NCI-H345 (cell line): ENCODE data around the gene TMTC2.
A peak's percentile ranks its signal among the peaks of the same experiment; 100 is the strongest.
"Not testable (repeated sequence)": the region's sequence is repeated elsewhere in the genome, so short reads cannot be mapped to it uniquely, and the experiment has no call there.

Experiments
- DNase-seq: peaks from one replicate; lab custom pipeline; 2025; lab: John Stamatoyannopoulos, UW

TMTC2 gene

DNA sequence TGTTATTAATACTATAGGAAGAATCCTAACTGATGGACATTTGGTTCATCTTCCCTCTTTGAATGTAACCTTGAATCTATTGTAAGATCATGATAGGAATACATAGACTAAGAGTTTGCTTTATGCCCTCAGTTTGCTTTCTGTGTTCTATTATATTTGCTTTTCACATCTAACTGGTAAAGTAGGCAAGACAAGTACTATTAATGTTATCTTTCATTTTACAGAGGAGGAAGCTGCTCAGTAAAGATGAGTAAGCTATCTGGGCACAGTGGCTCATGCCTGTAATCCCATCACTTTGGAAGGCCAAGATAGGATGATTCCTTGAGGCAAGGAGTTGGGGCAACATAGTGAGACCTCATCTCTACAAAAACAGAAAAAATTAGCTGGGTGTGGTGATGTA is 103.0 kb downstream of the TMTC2 start:
- no peak for DNase-seq

DNA sequence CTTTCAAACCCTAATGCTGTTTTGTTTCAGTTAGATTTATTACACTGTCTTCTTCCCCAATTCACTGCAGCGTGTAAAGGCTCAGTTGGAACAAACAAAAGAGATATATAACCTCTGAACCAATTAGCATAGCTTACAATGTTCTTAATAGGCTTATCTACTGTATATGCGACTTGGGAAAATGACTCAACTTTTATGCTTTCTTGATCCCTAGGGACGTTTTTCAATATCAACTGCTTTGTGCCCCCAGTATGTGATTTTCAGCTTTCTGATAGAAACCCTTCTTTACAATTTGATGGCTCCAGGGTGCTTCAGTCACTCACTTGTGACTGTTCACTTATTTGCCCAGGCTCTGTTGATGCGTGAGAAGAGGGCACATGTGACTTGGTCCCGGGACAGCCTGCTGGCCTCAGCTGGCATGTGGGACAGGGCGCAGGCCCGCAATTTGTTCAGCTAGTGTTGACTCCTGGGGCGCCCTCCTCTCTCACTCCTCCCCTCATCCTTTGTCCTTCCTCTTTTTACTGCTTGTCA is 107.1 kb downstream of the TMTC2 start:
- peak; percentile 17 for DNase-seq

DNA sequence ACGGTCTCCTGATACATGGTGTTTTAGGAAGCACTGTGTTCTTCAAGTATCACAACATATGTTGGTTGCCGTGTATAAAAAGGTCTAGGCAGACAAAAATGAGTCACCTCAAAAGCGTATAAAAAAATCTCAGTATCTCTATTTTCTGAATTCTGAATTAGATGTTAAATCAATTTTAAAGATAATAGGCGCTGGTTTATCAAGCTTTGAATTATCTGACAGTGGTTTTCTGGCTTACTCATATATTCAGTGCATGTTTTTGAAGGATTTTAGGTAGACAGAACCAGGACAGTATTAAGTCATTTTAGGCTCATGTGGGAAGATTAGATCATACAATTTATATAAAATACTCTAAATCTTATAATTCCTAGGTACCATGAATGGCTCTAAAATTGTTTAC is 110.8 kb downstream of the TMTC2 start:
- no peak for DNase-seq

DNA sequence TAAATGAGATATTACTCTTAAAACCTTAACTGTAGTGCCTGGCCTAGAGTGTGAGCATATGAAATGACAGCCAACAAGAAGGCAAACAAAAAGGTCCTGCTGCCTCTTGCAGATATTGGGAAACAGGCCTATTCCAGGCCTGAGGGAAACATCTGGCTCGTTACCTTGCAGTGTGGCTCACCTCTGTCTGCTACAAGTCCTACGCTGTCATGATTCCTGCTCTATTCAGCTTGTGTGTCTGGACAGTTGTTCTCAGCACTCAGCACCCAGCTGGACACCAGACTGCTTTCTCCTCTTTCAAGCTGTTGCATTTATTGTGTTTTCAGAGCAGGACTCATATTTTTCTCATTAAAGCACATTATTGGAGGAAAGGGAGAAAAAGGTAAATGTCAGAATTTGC is 113.5 kb downstream of the TMTC2 start:
- DNase-seq = no peak

DNA sequence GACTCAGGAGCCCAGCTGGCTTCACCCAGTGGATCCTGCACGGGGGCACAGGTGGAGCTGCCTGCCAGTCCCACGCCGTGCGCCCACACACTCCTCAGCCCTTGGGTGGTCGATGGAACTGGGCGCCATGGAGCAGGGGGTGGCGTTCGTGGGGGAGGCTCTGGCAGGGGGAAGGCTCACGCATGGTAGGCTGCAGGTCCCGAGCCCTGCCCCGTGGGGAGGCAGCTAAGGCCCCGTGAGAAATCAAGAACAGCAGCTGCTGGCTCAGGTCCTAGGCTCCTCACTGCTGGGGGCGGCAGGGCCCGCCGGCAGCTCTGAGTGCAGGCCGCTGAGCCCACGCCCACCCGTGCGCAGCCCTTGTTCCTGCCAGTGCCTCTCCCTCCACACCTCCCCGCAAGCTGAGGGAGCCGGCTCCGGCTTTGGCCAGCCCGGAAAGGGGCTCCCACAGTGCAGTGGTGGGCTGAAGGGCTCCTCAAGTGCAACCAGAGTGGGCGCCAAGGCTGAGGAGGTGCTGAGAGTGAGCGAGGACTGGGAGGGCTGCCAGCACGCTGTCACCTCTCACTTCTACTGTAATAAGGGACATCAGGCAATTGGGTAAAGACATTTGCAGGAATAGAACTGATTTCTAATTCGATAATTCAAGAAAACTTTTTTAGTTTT is 115.4 kb downstream of the TMTC2 start:
- no peak for DNase-seq

DNA sequence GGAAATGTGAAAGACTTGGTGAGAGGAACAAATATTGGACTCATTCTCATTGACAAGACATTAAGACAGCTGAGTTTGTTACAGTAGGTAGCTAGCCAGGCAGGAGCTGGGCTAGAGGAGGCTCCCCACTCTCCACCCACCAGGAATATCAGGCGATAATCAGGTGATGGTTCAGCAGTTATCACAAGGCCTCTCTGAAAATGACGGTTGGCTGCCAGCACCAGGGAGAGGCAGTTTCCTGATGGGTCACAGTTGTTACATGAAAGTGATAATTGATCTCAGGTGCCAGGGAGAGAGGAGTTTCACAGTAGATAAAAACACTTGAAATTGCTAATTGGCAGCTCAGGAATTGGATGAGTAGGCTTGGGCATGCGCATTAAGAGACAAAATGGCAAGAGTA is 116.5 kb downstream of the TMTC2 start:
- no peak for DNase-seq

DNA sequence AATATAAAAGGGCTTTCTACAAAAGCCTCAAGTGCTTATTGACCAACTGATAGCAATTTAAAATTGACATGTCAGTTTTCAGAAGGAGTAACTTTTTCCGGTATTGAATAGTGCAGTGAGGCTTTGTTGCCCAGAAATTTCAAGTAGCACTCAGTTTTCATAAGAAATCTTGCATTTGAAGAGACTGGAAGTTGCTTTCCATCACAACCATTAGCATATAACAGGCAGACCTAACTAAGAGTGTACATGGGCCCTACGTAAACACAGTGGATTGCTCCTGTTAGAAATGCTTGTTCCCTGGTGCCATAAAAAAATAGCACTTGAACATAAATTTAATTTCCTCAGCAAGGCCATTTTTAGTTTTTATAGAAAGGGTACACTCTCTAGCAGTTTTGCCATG is 117.9 kb downstream of the TMTC2 start:
- no peak for DNase-seq

DNA sequence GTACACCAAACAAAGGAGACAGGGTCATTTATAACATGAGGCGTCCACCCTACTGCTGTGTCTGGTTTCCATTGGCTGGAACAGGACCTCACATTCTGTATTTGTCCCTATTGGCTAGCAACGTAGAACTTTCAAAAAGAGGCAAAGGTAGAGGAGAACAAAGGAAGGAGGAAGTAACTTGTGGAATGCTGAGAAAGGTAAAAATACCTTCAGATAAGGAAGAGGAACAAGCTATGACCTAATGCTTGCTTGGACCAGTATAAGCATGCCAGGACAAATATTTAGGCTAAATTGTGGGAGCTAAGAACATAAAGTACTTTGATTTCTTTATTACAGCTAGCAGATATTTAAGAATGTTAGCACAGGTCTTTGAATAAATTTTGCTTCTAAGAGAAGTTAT is 118.3 kb downstream of the TMTC2 start:
- not testable (repeated sequence) for DNase-seq

DNA sequence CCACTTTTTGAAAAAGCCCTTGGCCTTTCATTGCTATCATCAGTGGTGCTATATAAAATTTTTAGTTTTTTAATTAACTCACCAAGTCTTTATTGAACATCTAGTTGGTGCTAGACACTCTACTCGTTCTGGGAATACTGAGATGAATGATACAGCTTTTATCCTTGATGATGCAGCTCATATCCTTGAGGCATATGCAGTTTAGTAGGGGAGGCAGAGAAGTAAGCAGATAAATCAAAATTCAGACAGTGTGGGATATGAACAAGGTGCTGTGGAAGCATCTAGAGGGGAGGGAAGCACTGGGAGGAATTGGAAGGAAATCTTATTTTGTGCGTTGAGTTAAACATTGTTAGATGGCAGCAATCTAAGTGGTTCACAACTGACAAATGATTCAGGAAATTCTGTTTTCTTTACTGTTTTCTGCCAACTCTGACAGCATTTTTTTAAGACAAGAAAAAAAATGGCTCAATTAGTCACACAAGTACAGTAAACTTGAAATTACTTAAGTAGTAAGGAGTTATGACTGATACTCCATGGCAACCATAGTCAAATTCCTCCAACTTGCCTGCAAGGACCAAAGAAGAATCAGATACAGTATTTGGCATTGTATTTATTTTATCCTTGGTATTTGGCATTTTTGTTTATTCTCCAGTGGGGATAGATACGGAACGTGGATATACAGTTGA is 119.2 kb downstream of the TMTC2 start:
- no peak for DNase-seq

DNA sequence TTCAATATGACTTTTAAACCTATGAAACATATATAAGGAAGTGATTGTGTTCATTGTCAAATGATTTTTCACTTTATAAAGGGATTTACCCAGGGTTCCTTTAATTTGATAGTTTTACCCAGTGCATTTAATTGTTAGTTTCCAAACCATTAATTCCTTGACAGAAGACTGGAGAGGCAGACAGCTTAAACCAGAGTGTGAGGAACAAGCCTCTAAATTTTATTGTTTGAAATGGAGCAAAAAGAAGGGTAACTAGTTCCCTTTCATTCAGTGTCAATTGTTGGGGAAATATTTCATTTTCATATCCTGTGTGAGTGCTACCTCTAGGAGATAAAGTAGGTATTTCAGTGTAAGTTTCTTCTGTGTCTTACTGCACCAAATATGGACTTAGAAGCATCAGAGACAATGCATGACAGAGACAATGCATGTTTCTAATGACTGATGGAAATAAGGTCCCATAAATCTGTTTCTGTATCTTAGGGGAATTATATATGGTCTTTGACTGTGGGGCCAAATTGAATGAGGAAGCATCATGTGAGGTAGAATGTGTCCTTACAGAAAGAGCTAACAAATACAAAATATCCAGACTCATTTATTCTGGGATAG is 120.5 kb downstream of the TMTC2 start:
- DNase-seq = no peak

DNA sequence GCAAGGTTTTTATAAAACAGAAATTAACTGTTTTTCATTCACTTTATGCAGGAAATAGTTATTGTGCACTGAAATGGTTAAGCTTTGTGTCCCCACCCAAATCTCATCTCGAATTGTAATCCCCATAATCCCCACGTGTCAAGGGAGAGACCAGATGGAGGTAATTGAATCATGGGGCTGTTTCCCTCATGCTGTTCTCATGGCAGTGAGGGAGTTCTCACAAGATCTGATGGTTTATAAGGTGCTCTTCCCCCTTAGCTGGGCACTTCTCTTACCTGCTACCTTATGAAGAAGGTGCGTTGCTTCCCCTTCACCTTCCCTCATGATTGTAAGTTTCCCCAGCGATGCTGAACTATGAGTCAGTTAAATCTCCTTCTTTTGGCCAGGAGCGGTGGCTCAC is 123.9 kb downstream of the TMTC2 start:
- no peak for DNase-seq

DNA sequence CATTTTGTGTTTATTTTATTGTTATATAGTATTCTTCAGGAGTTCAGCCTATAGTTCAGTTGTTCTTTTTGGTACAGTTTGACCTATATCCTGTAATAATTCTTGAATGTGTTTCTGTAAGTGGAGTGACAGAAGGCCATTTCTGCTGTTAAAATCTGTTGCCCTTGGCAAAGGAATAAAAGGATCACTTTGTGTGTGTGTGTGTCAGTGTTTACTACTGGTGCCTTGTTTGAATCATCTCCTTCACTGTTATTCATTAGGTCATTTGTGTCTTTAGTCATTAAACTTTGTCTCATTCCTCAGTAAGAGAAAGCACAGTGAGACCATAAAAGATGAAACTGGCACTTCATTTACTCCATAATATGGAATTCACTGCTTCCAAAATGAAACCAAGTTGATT is 130.7 kb downstream of the TMTC2 start:
- no peak for DNase-seq

DNA sequence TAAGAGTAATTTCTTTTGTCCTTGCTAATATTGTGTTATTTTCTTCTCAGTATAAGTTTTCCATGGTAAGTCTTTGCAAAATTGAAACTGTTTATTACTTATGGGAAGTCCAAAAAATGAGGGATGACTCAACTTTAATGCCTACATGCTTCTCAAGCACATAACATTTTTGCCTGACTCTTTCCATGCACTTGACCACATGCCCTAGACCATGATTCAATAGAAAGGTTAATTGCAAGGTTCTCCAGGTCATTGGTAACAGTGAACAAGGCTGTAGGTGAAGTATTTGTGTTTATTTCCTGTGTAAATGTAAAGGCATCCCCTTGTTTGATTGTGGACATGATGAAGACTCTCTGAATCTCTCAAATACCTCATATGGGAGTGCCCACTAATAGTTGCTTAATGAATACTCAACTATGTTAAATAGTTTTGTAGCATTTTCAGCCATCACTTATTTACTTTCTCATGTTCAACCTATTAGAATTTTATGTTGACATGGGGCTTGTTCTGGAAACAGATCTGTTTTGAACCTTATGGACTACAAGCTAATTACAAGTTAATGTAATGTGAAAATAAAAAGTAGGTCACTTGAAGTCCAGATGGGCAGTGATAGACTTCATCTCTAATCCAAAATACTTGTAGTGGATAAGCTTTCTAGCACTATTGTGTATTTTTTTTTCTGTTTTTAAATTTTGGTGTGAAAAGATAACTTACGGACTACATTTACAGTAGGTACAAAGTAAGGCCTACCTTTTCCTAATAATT is 131.7 kb downstream of the TMTC2 start:
- no peak for DNase-seq

DNA sequence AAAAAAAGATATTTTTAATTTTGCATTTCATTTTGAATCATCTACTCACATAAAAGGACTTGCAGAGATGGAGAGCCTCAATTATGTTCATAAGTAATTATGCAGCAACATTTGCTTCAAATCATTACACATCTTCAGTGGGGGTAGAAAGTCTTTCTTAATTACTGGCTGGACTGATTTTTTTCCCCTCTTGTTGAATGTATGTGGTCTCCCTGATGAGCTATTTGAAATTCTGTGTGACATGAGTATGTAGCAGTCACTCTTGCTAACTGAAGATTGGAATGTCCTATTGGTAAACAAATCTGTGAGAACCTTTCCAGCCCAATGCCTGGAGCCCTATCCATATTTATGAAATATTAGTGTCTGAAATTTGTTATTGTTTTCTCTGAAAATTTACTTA is 139.8 kb downstream of the TMTC2 start:
- DNase-seq = no peak

DNA sequence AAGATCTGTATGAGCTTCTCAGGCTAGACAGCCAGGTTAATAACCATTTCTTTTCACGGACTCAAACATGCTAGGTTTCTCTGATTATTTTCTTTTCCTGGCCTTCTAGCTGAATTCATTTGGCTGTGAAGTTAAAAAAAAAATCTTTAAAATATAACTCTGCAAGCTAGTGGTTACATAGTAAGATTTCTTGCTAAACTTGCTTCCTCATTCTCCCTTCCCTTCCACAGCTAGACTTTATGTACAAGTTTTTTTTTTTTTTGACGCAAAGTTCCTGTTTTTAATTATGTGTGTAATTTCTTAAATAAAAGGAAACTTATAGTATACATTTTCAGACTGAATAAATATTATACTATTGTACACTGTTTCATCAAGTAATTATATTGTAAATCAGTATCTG is 145.4 kb downstream of the TMTC2 start:
- DNase-seq = no peak

DNA sequence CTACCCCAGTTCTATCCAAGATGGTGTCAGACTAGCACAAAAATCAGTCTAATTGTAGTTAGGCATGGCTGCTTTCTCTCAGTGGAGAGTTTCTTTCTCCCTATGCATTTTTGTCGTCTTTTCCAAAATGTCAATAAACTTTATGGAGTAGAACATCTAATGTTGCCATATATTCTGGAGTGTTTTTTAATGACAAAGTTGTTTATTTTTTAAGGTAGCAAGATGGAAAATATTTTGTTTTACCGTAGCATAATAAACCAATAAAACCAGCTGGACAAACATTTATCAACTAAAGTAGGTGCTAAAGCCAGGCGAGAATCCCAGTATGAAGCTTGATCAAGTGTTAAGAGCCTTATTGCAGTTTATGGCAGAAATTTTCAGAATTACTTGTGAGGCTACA is 146.3 kb downstream of the TMTC2 start:
- no peak for DNase-seq

DNA sequence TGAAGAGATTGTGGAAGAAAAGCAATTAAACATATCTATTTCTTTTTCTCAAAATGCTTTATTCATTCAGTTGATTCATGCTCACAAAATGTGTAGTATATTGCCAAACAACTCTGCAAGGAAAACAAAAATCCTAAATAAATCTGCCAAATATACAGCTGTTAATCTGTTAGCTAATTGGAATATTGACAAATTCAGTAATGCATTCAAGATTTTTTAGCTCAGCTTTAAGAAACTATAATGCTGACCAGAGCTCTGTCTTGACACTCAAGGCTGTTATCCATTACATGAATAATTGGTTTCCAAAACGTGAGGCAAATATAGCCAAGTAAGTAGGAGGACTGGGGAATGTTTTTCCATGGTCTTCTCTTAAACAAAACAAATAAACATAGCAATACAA is 146.8 kb downstream of the TMTC2 start:
- no peak for DNase-seq

DNA sequence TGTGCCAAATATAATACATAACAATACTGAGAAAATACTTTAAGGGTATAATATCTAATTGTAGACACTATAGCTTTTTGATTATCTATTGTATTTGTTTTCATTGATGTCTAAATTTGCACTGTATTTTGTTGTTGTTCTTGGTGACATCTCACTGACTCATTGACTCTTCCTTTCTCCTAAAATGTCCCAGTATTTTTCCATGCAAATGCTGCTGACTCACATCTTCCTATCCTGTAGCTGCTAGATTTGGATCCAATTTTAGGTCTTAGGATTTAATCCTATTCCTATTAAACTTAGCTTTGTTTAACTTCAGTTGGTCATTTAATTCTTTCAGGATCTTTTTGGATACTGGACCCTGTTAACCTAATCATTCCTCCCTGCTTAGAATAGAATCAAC is 148.5 kb downstream of the TMTC2 start:
- no peak for DNase-seq

DNA sequence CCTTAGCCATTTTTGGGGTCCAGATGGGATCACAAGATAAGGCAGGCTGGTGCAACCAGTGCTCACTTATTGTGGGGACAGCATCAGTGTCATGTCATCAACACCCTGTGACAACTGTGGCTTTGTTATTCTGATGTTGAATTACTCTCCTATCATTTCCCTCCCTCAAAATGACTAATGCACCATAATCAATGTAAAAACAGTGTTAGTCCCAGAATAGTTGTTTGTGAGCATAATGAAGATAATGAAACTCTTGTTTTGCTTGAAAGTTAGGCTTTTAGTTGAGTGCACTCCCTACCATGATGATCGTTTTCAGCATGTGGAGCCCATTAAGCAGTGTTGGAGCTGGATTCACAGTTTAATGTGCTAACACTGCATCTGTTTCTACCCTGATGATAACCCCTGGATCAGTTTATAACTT is 151.4 kb downstream of the TMTC2 start:
- no peak for DNase-seq

DNA sequence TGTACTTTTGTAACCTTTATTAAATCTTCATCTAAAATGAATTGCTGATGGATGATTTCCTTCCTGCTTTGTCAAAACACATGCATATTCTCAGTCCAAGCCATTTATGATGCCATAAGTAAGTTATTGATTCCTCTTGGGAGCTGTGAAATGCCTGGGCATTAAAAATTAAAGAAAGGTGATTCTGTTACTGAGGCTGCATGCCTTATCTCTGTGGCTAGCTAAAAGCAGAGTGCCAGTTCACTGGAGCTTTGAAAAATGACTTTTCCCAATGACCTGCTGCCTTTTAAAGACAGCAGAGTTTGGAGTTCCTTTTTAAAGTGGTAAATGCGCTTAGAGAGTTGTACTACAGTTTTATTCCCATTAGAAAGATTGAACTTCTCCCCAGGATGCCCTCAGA is 152.1 kb downstream of the TMTC2 start:
- DNase-seq = no peak

DNA sequence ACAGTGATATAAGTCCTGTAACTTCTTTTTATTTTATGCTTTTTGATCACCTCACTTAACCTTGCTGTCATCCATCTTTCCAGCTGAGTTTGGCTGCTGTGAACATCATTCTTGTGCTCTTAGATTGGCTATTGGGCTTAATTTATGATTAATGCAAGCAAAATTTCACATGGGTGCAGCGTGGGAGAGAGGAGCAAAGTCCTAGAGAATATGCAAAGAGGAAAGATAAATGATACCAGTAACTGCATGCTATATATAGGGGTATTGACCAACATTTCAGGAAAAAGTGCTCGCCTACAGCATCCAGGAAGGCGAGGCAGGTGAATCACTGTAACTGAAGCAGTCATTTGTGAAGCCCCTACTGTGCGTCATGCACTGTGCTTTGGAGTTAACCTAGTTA is 153.1 kb downstream of the TMTC2 start:
- DNase-seq = no peak

DNA sequence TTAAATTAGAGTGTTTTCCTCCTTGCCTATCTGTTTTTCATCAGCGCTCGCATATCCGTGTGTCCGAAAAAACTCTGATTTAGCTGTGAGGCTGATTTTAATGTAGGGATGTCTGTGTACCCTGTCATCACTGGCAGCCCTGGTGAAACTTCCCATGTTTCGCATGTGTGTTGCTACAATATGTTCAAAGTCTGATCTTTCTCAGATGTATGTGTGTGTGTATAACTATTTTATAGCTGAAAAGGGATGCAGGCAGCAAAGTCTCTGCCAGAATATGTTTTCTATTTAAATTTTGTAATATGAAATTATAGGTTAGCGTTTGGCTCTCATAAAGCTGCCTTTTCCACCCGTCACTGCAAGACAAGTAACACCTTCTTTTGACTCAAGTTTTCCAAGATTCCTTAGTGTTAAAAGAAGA is 154.8 kb downstream of the TMTC2 start:
- no peak for DNase-seq

DNA sequence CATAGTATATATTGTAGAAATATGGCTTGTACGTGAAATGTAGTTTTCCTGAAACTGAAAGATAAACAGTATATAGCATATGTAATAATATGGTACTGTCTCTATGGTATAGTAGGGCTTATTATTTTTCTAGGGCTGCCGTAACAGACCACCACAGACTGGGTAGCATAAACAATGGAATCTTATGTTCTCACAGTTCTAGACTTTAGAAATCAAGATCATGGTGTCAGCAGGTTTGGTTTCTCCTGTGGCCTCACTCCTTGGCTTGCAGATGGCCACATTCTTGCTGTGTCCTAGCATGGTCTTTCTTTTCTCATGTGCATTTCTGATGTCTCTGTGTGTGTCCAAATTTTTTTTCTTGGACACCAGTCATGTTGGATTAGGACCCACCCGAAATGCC is 155.8 kb downstream of the TMTC2 start:
- no peak for DNase-seq
